ENCODE results near the gene DOCK11. TPM values are rescaled to one million over a fixed set of nuclear protein-coding genes. Genes with fewer than 3 reads are reported as not detected.
A peak's percentile ranks its signal among the peaks of the same experiment; 100 is the strongest.

The DOCK11 gene
- total RNA-seq, 4 donors from 2014 or later, result 36.0 to 50.0 (median 41.1) TPM

DNA sequence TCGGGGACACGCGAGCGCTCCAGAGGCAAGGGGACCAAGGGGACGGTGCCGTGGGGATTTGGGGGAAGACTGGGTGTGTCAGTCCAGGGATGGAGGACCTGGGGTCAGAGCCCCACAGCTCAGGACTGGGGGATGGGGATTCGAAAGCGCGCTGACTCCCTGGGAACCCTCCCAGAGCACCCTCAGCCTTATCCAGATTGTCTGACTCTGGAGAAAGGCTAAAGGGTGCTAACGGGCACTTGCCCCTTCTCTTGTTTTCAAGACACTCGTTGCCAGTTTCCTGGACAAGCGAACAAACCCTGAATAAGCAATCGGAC lies 1.1 kb downstream of the DOCK11 start:
- peaks cover 5 to 8% of the 10 kb centered on the region in 2 donors for H3K4me1 ChIP-seq
- H3K27me3 ChIP-seq, result no peaks in the 10 kb centered on the region
- no peaks in the 10 kb centered on the region for H3K9me3 ChIP-seq
- intact Hi-C loops (cut with DNase I), result no loop called here
- 2 to 4% methylated on average over 7 to 13 of the region's 13 CpGs for WGBS, 2 donors
- no peaks in the 10 kb centered on the region for H3K36me3 ChIP-seq
- TF ChIP-seq, protein P1, sequence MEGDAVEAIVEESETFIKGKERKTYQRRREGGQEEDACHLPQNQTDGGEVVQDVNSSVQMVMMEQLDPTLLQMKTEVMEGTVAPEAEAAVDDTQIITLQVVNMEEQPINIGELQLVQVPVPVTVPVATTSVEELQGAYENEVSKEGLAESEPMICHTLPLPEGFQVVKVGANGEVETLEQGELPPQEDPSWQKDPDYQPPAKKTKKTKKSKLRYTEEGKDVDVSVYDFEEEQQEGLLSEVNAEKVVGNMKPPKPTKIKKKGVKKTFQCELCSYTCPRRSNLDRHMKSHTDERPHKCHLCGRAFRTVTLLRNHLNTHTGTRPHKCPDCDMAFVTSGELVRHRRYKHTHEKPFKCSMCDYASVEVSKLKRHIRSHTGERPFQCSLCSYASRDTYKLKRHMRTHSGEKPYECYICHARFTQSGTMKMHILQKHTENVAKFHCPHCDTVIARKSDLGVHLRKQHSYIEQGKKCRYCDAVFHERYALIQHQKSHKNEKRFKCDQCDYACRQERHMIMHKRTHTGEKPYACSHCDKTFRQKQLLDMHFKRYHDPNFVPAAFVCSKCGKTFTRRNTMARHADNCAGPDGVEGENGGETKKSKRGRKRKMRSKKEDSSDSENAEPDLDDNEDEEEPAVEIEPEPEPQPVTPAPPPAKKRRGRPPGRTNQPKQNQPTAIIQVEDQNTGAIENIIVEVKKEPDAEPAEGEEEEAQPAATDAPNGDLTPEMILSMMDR (IDR thresholded peaks at IDR 0.05), result no peak
- no peak for TF ChIP-seq POLR2A (IDR thresholded peaks at IDR 0.05)
- H3K27ac ChIP-seq, result peak overlapping the region; percentile 55 to 76 (median 74)
- peak overlapping the region; percentile 14 to 69 (median 33) for H3K4me3 ChIP-seq (replicated peaks in 1 of 3)
- peak in 1 of 2 donors; percentile 9 for DNase-seq

DNA sequence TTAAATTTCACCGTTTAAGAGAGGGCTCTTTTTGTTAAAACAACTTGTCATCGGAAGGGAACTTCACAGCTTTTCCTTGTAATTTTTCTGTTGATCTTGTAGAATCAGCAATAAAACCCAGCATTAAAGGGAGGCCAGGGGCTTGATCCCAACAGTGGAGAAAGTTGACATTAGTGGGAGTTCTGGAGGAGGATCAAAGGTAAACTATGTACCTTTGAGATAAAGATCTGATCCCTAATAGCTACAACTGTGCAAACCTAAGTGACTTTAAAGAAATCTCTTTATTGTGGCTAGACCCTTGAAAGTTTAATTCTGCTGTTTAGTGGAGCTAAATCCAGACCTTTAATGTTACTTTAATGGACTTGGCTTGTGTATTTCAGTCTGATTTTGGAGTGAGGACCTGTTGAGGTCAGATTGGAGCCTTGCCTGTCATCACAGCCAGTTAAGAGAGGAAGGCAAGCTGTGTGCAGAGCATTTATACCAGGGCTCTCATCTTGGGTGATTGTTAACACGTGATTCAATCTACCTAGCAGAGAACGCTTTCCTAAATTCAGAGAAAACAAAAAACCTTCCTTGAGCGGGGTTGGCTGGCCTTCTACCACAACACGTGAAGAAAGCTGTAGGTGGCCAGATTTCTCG lies 1.7 kb downstream of the DOCK11 start:
- intact Hi-C loops (cut with DNase I), result no loop called here
- no peaks in the 10 kb centered on the region for H3K9me3 ChIP-seq
- H3K4me3 ChIP-seq (replicated peaks in 1 of 3), result peak overlapping the region in 2 of 3 donors; percentile 14 to 69
- TF ChIP-seq, protein P1 (IDR thresholded peaks at IDR 0.05), result no peak
- peak in 1 of 2 donors; percentile 62 for TF ChIP-seq POLR2A (IDR thresholded peaks at IDR 0.05)
- no peaks in the 10 kb centered on the region for H3K36me3 ChIP-seq
- DNase-seq, result peak; percentile 40 to 42
- H3K27me3 ChIP-seq, result no peaks in the 10 kb centered on the region
- WGBS, 2 donors, result 21 to 25% methylated on average over 7 of the region's 7 CpGs
- H3K4me1 ChIP-seq, result peaks cover 5 to 8% of the 10 kb centered on the region in 2 donors
- H3K27ac ChIP-seq, result peak overlapping the region; percentile 55 to 76 (median 74)

DNA sequence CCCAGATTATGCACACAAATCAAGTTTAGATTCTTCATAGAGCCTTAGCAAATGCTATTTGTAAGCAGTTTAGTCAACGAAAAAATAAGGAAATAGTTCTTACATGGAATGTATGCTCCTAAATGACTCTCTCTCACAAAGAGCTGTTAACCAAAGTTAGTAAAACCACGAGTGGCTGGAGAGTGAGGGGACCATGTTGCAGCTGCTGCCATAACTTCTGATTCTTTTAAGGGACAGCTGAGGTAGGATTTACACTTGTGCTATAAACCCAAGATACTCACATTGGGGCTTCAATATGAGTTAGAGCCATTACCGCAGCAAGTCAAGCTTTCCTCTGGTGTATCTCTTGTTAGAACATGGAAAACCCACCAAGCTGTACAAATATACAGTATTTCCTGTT lies 2.7 kb downstream of the DOCK11 start:
- 82% methylated on average over 3 of the region's 3 CpGs for WGBS, 2 donors

DNA sequence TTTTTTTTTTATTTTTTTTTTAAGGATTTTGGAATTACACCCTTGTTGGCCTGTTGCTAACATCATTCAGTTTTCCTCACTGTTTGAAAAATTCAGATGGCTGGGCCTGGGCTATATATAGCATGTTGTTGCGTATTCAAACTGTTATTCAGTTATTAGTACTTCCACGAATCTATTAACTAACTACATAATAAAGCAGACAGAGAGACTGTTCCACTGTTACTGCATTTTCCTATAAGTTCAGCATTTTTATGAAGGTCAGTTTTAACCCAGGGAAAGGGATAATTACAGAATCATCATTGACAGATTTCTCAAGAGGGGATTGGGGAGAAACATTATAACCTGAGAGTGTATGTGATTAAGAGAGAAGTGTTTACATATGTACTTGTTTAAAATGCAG lies 3.1 kb downstream of the DOCK11 start:
- H3K4me1 ChIP-seq, result peaks cover 5 to 8% of the 10 kb centered on the region in 2 donors
- H3K9me3 ChIP-seq, result no peaks in the 10 kb centered on the region
- WGBS, 2 donors, result 87 to 90% methylated on average over 2 of the region's 2 CpGs
- no peaks in the 10 kb centered on the region for H3K27me3 ChIP-seq
- H3K36me3 ChIP-seq, result no peaks in the 10 kb centered on the region
- H3K4me3 ChIP-seq (replicated peaks in 1 of 3), result no peak overlapping the region
- no peak for TF ChIP-seq POLR2A (IDR thresholded peaks at IDR 0.05)
- TF ChIP-seq, protein P1 (IDR thresholded peaks at IDR 0.05), result no peak
- intact Hi-C loops (cut with DNase I), result no loop called here
- no peak overlapping the region for H3K27ac ChIP-seq
- DNase-seq, result no peak

More for the DNA sequence above, 2.7 kb downstream of the DOCK11 start:
- Histone ChIP-seq H3K36me3 (no peaks in the 10 kb centered on the region), H3K27me3 (no peaks in the 10 kb centered on the region), H3K27ac (peak overlapping the region in 1 of 3 donors; percentile 19), H3K9me3 (no peaks in the 10 kb centered on the region), H3K4me1 (peaks cover 5 to 8% of the 10 kb centered on the region in 2 donors), H3K4me3 (replicated peaks in 1 of 3) (no peak overlapping the region)
- TF ChIP-seq POLR2A (IDR thresholded peaks at IDR 0.05), result no peak
- TF ChIP-seq, protein P1 (IDR thresholded peaks at IDR 0.05), result no peak
- intact Hi-C loops (cut with DNase I), result no loop called here
- no peak for DNase-seq

DNA sequence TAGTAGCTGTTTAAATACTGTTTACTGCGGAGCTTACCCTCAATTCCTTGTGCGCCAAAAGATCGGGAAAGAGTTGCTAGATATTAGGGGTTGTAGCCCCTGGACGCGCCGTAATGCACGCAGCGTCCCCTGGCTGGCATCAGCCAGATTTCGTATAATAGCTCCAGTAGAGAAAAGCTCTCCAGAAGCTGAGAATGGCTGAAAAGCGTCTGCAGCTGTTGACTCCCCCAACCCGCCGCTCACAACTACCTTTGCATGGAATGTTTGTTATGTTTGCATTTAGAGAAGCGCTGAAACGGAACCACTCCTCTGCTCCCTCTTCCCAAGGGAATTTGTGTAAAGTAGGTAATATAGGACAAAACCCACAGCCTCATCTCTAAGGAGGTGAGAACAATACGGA lies 3.7 kb downstream of the DOCK11 start:
- WGBS, 2 donors, result 50 to 65% methylated on average over 11 to 15 of the region's 15 CpGs
- no peak for TF ChIP-seq POLR2A (IDR thresholded peaks at IDR 0.05)
- TF ChIP-seq, protein P1 (IDR thresholded peaks at IDR 0.05), result peak in 2 of 6 experiments; percentile 10 to 20
- Histone ChIP-seq H3K27me3 (no peaks in the 10 kb centered on the region), H3K9me3 (no peaks in the 10 kb centered on the region), H3K36me3 (no peaks in the 10 kb centered on the region), H3K27ac (peak overlapping the region in 1 of 3 donors; percentile 28), H3K4me1 (peaks cover 5 to 8% of the 10 kb centered on the region in 2 donors), H3K4me3 (replicated peaks in 1 of 3) (no peak overlapping the region)
- intact Hi-C loops (cut with DNase I), result no loop called here
- no peak for DNase-seq
